PC-3 (cell line): ENCODE measurements around the gene SCYGR8.

Experiments used
- CTCF ChIP-seq: fragments of 300-600 bp; sonication (generic); conservative IDR thresholded peaks from 2 replicates; pipeline ENCODE4 v1.5.1; 2017; ENCODE audit warnings: antibody characterized with exemption, low read depth, mild to moderate bottlenecking, low read length
- EZH2 ChIP-seq: fragments of 300-600 bp; sonication (generic); IDR thresholded peaks from one replicate; pipeline ENCODE4 v1.6.1; 2017; ENCODE audit warnings: antibody characterized with exemption, mild to moderate bottlenecking, low read length; ENCODE audit not compliant: unreplicated experiment
- EZH2phosphoT487 ChIP-seq: fragments of 300-600 bp; sonication (generic); IDR thresholded peaks from 2 replicates; pipeline ENCODE4 v1.6.1; 2018; ENCODE audit warnings: mild to moderate bottlenecking, antibody characterized with exemption, low read length, borderline replicate concordance

GRCh38 chr2:227782804-227783203 is 37.1 kb downstream of the SCYGR8 start:
- TF ChIP-seq CTCF (no peak), EZH2 (no peak), EZH2phosphoT487 (no peak)
